Stimulated activated CD8-positive, alpha-beta memory T cell treated with anti-CD3 and anti-CD28 coated beads, Interleukin-2, amount 100 ng/mL, for 48 hours (primary cell): ENCODE measurements around the gene ARL9.
"Not testable (repeated sequence)": the region's sequence is repeated elsewhere in the genome, so short reads cannot be mapped to it uniquely, and the experiment has no call there.

Experiments
- DNase-seq, 2 donors: peaks; one replicate each; pipeline ENCODE4 v3.0.0-alpha.2; 2020; ENCODE audit warnings: low read depth in 2 of 2

The ARL9 gene

GRCh38 chr4:56505269-56506130, at the start of gene ARL9:
TSS of gene ARL9 (plus strand) at chr4:56505791. CDS start at chr4:56505863, 72 bp downstream.
- peak; percentile 33 to 41 for DNase-seq

GRCh38 chr4:56460085-56460484, 45.5 kb upstream of the ARL9 start:
- no peak for DNase-seq

- DNase-seq: no peak
Measured at GRCh38 chr4:56462157-56462556, 43.4 kb upstream of the ARL9 start.

GRCh38 chr4:56463711-56464110, 41.9 kb upstream of the ARL9 start:
- no peak for DNase-seq

GRCh38 chr4:56464581-56464980, 41.0 kb upstream of the ARL9 start:
- no peak for DNase-seq

GRCh38 chr4:56465599-56466295, 39.8 kb upstream of the ARL9 start:
- DNase-seq: no peak

- not testable (repeated sequence) for DNase-seq
Measured at GRCh38 chr4:56466296-56466761, 39.3 kb upstream of the ARL9 start.

GRCh38 chr4:56466910-56467283, 38.7 kb upstream of the ARL9 start:
- DNase-seq: no peak

GRCh38 chr4:56467284-56468096, 38.1 kb upstream of the ARL9 start, which contains the start of gene SRP72:
TSS of gene SRP72 (plus strand) at chr4:56467617. CDS start at chr4:56467636, 19 bp downstream.
- DNase-seq: peak; percentile 79 to 81

- no peak for DNase-seq
Measured at GRCh38 chr4:56468097-56468422, 37.5 kb upstream of the ARL9 start.

- no peak for DNase-seq
Measured at GRCh38 chr4:56469489-56470210, 35.9 kb upstream of the ARL9 start.

- DNase-seq: no peak
Measured at GRCh38 chr4:56475917-56476316, 29.7 kb upstream of the ARL9 start.

- DNase-seq: no peak
Measured at GRCh38 chr4:56477192-56477702, 28.3 kb upstream of the ARL9 start.

- no peak for DNase-seq
Measured at GRCh38 chr4:56480691-56481090, 24.9 kb upstream of the ARL9 start.

GRCh38 chr4:56496241-56496640, 9.3 kb upstream of the ARL9 start:
- DNase-seq: no peak

GRCh38 chr4:56511098-56511497, 5.5 kb downstream of the ARL9 start:
- DNase-seq: no peak

GRCh38 chr4:56512166-56512565, 6.6 kb downstream of the ARL9 start:
- no peak for DNase-seq

GRCh38 chr4:56513517-56513916, 7.9 kb downstream of the ARL9 start:
- no peak for DNase-seq

- DNase-seq: peak; percentile 79
Measured at GRCh38 chr4:56530269-56531148, 24.9 kb downstream of the ARL9 start.

GRCh38 chr4:56531149-56531770, 25.7 kb downstream of the ARL9 start:
- no peak for DNase-seq
